Measurements from ENCODE around the gene RAP1GAP2. TPM values are rescaled to one million over a fixed set of nuclear protein-coding genes. Genes with fewer than 3 reads are reported as not detected.
"Not testable (repeated sequence)": the region's sequence is repeated elsewhere in the genome, so short reads cannot be mapped to it uniquely, and the experiment has no call there.

Gene RAP1GAP2
- total RNA-seq, 6 donors from 2014 or later: 6.3 to 19.4 (median 13.6) TPM

DNA sequence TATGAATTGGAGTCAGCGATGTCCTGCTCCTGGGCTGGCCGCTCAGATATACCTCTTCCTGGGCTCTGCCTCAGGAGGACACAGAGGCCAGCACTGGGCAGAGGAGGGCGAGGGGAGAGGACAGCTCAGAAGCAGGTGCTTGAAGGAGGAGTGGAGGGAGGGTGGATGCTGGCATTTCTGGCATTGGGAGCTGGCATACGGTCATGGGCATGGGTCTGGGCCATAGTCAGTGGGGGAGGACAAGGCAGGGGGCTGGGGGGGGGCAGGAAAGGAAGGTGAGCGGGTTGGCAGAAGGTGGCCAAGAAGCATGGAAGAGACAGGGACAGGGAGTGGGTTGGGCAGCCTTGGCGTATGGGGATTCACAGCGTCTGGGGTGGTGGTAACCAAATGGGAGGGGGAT lies 16.7 kb upstream of the RAP1GAP2 start:
- no peak for TF ChIP-seq EP300 (IDR thresholded peaks at IDR 0.05)
- no peak for TF ChIP-seq POLR2AphosphoS5 (IDR thresholded peaks at IDR 0.05)
- no peak for TF ChIP-seq POLR2A (IDR thresholded peaks at IDR 0.05)
- TF ChIP-seq, protein P1, sequence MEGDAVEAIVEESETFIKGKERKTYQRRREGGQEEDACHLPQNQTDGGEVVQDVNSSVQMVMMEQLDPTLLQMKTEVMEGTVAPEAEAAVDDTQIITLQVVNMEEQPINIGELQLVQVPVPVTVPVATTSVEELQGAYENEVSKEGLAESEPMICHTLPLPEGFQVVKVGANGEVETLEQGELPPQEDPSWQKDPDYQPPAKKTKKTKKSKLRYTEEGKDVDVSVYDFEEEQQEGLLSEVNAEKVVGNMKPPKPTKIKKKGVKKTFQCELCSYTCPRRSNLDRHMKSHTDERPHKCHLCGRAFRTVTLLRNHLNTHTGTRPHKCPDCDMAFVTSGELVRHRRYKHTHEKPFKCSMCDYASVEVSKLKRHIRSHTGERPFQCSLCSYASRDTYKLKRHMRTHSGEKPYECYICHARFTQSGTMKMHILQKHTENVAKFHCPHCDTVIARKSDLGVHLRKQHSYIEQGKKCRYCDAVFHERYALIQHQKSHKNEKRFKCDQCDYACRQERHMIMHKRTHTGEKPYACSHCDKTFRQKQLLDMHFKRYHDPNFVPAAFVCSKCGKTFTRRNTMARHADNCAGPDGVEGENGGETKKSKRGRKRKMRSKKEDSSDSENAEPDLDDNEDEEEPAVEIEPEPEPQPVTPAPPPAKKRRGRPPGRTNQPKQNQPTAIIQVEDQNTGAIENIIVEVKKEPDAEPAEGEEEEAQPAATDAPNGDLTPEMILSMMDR (IDR thresholded peaks at IDR 0.05): no peak
- no peaks in the 10 kb centered on the region for H3K36me3 ChIP-seq

DNA sequence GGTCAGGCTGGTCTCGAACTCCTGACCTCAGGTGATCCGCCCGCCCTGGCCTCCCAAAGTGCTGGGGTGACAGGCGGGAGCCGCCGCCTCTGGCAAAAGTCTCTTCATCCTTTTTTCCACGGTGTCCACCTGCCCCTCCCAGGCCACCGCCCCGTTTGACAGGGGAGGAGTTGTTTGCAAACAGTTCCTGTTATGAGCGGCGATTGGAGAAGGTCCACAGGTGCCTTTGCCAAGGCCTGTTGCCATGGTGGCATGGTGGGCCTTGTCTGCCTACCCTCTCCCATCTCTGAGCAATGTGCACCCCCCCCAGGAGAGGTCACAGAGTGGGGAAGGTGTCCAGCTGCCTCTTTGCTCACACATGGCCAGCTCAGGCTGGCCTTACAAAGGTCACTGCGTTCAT lies 16.0 kb upstream of the RAP1GAP2 start:
- DNase-seq: no peak
- peaks cover 4 to 14% (median 8%) of the 10 kb centered on the region in 4 donors for H3K4me1 ChIP-seq
- TF ChIP-seq EP300 (IDR thresholded peaks at IDR 0.05) (no peak), POLR2AphosphoS5 (IDR thresholded peaks at IDR 0.05) (no peak), POLR2A (IDR thresholded peaks at IDR 0.05) (no peak)
- TF ChIP-seq, protein P1 (IDR thresholded peaks at IDR 0.05): no peak
- WGBS, 2 donors: 84 to 92% methylated on average over 5 to 11 of the region's 12 CpGs
- peaks cover 0 to 19% (median 14%) of the 10 kb centered on the region in 4 donors for H3K27me3 ChIP-seq
- H3K4me3 ChIP-seq: no peak overlapping the region
- ATAC-seq (ENCODE audit: low FRiP score in 2 of 2): no peak
- H3K9me3 ChIP-seq: no peaks in the 10 kb centered on the region
- no peaks in the 10 kb centered on the region for H3K36me3 ChIP-seq
- no peak overlapping the region for H3K27ac ChIP-seq

More for the DNA sequence above, 16.7 kb upstream of the RAP1GAP2 start:
- Histone ChIP-seq H3K27ac (no peak overlapping the region), H3K4me3 (no peak overlapping the region), H3K9me3 (no peaks in the 10 kb centered on the region), H3K27me3 (peaks cover 0 to 23% (median 14%) of the 10 kb centered on the region in 4 donors), H3K4me1 (peaks cover 4 to 14% (median 8%) of the 10 kb centered on the region in 4 donors)
- 67 to 79% methylated on average over 6 to 7 of the region's 7 CpGs for WGBS, 2 donors
- no peak for DNase-seq
- no peak for ATAC-seq (ENCODE audit: low FRiP score in 2 of 2)

DNA sequence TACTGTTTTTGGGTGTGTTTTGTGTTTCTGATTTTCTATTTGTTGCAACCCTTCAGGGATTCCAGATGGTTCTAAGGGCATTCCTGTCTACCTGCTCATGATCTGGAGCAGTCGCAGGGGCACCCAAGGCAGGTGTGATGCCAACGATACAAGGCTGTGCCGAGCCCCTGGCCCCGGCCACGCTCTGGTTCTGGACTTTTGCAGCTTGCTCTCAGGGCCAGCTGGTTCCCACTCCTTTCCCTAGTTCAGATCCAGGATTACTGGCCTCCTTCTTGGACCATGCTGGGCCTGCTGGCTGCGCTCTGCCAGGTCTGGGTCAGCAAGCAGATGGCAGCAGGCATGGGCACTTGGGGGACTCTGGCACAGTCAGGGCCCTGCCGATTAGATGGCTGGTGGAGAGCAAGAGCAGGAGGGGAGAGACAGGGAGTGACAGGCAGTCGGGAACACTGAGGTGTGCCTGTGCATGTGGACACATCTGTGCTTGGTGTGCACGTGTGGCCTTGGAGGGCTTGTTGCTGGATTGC lies 15.2 kb upstream of the RAP1GAP2 start:
- WGBS, 2 donors: 83 to 94% methylated on average over 7 to 9 of the region's 9 CpGs
- Histone ChIP-seq H3K27ac (no peak overlapping the region), H3K9me3 (no peaks in the 10 kb centered on the region), H3K36me3 (no peaks in the 10 kb centered on the region), H3K27me3 (peaks cover 0 to 16% (median 12%) of the 10 kb centered on the region in 4 donors), H3K4me1 (peaks cover 4 to 13% (median 8%) of the 10 kb centered on the region in 4 donors), H3K4me3 (no peak overlapping the region)
- no peak for DNase-seq
- ATAC-seq (ENCODE audit: low FRiP score in 2 of 2): no peak
- TF ChIP-seq, protein P1 (IDR thresholded peaks at IDR 0.05): no peak
- TF ChIP-seq EP300 (IDR thresholded peaks at IDR 0.05) (no peak), POLR2AphosphoS5 (IDR thresholded peaks at IDR 0.05) (no peak), POLR2A (IDR thresholded peaks at IDR 0.05) (no peak)

DNA sequence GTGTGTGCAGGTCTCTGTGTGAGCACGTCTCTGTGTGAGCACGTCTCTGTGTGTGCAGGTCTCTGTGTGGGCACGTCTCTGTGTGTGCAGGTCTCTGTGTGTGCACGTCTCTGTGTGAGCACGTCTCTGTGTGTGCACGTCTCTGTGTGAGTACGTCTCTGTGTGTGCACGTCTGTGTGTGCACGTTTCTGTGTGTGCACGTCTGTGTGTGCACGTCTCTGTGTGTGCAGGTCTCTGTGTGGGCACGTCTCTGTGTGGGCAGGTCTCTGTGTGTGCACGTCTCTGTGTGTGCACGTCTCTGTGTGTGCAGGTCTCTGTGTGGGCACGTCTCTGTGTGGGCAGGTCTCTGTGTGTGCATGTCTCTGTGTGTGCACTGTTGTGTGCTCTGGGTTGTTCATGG lies 14.6 kb upstream of the RAP1GAP2 start:
- H3K9me3 ChIP-seq; H3K4me3 ChIP-seq; H3K36me3 ChIP-seq; H3K27ac ChIP-seq; ATAC-seq (ENCODE audit: low FRiP score in 2 of 2); DNase-seq: not testable (repeated sequence)
- Histone ChIP-seq H3K27me3 (peaks cover 0 to 11% (median 10%) of the 10 kb centered on the region in 4 donors), H3K4me1 (peaks cover 4 to 13% (median 6%) of the 10 kb centered on the region in 4 donors)
- WGBS, 2 donors: 90% methylated on average over 5 to 15 of the region's 15 CpGs

DNA sequence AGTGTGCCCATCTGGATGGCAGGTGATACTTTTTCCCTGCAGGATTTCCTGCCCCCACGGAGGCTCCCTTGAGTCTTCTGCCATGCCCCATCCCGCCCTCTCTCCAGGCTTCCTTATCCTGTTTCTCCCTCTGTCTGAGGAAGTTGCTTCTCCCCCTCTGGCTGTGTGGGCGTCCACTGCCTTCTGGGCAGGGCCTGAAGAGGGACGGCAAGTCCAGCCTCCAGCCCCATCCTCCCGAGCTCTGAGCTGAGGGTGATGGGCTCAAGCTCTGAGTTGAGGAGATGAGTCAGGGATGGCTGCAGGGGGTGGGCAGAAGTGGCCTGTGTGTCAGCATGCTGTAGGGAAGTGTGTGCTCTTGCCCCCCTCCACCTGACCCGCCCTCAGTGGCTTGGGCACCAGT lies 14.2 kb upstream of the RAP1GAP2 start:
- 23 to 34% methylated on average over 6 of the region's 6 CpGs for WGBS, 2 donors
- no peaks in the 10 kb centered on the region for H3K9me3 ChIP-seq
- H3K36me3 ChIP-seq: no peaks in the 10 kb centered on the region
- H3K27ac ChIP-seq: no peak overlapping the region
- H3K27me3 ChIP-seq: peaks cover 0 to 7% (median 5%) of the 10 kb centered on the region in 4 donors
- TF ChIP-seq, protein P1 (IDR thresholded peaks at IDR 0.05): no peak
- TF ChIP-seq POLR2A (IDR thresholded peaks at IDR 0.05) (no peak), EP300 (IDR thresholded peaks at IDR 0.05) (no peak)
- H3K4me3 ChIP-seq: no peak overlapping the region
- DNase-seq (no peak), ATAC-seq (ENCODE audit: low FRiP score in 2 of 2) (no peak)
- H3K4me1 ChIP-seq: peaks cover 0 to 10% (median 2%) of the 10 kb centered on the region in 4 donors
